Left lung (tissue), 10 donors: ENCODE data around the gene PBX1. TPM values are rescaled to one million over a fixed set of nuclear protein-coding genes. Genes with fewer than 3 reads are reported as not detected.

Experiments used
- ATAC-seq: fragments of 200-7000 bp; cut with Tn5 transposase; one replicate; pipeline ENCODE4 v1.9.1; 2020; ENCODE audit warnings: moderate library complexity
- DNase-seq, 4 donors: peaks; one replicate each; pipeline ENCODE4 v3.0.0-alpha.2; 2013 to 2020
- H3K27ac ChIP-seq, 2 donors: fragments of 200-600 bp; sonication (generic) in 1 of 2; one replicate each; pipeline versions ENCODE4 v1.5.0 to v1.8.0; 2020 to 2021
- H3K27me3 ChIP-seq, 2 donors: fragments of 200-600 bp; sonication (generic) in 1 of 2; one replicate each; pipeline versions ENCODE4 v1.5.0 to v1.8.0; 2020 to 2021
- H3K36me3 ChIP-seq, 2 donors: fragments of 200-600 bp; sonication (generic) in 1 of 2; one replicate each; pipeline versions ENCODE4 v1.5.0 to v1.8.0; 2020 to 2021
- H3K4me1 ChIP-seq, 2 donors: fragments of 200-600 bp; one replicate each; pipeline ENCODE4 v1.8.0; 2021
- H3K4me3 ChIP-seq, 2 donors: fragments of 200-600 bp; sonication (generic) in 1 of 2; one replicate each; pipeline versions ENCODE4 v1.5.0 to v1.8.0; 2020 to 2021; ENCODE audit warnings: mild to moderate bottlenecking in 1 of 2
- H3K9me3 ChIP-seq, 2 donors: fragments of 200-600 bp; sonication (generic) in 1 of 2; one replicate each; pipeline versions ENCODE4 v1.5.0 to v1.8.0; 2020 to 2021
- intact Hi-C, 2 donors: fragments of 100-400 bp; cut with DNase I; formaldehyde crosslinking; loops; one replicate each; pipeline versions ENCODE4 v1.11.2 to v1.14.2; 2022
- polyA plus RNA-seq, 6 donors: library from polyadenylated mRNA; unstranded; fragments of 120-200 nt; gene quantifications; one replicate each; pipeline ENCODE4 v1.2.1, GENCODE V29; 2013; ENCODE audit not compliant: insufficient read length in 6 of 6
- total RNA-seq, 2 donors: library from RNA; stranded (reverse); fragmentation: NEBNext Ultra II Directional; extraction: Animal tissue kit (Norgen Biotek cat#: 25700); gene quantifications; one replicate each; pipeline ENCODE4 v1.2.1, GENCODE V29; 2021
- TF ChIP-seq, protein P1 (sequence below), 2 donors: fragments of 200-600 bp; sonication (generic) in 1 of 2; IDR thresholded peaks; one replicate each; pipeline versions ENCODE4 v1.5.0 to v1.8.0; 2021; ENCODE audit warnings: antibody characterized with exemption in 2 of 2
- donor health status: DM: no; HTN: yes; CAD: no.
- donor health status: DM: no; HTN: no; CAD: no.

PBX1 gene
- total and polyA plus RNA-seq, 8 donors = 44.5 to 133 (median 127) TPM

DNA sequence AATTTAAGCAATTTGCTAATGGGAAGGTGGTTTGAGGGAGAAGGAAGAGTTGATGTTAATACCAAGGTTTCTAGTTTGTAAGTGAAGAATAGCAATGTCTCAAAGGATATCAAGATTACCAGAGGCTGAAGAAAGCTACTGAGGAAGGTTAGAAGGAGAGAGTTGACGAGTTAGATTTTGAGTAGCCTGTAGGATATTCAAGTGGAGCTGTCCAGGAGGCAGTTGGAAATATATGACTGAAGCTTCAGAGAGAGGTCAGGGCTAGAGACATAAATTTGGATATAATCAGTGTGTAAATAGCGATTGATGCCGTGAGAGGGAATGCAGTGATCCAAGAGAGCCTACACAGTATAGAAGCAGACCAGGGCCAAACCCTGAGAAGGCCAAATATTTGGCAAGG is 48.4 kb downstream of the PBX1 start:
- H3K27ac ChIP-seq = no peak overlapping the region
- H3K9me3 ChIP-seq = no peaks in the 10 kb centered on the region
- TF ChIP-seq, protein P1, sequence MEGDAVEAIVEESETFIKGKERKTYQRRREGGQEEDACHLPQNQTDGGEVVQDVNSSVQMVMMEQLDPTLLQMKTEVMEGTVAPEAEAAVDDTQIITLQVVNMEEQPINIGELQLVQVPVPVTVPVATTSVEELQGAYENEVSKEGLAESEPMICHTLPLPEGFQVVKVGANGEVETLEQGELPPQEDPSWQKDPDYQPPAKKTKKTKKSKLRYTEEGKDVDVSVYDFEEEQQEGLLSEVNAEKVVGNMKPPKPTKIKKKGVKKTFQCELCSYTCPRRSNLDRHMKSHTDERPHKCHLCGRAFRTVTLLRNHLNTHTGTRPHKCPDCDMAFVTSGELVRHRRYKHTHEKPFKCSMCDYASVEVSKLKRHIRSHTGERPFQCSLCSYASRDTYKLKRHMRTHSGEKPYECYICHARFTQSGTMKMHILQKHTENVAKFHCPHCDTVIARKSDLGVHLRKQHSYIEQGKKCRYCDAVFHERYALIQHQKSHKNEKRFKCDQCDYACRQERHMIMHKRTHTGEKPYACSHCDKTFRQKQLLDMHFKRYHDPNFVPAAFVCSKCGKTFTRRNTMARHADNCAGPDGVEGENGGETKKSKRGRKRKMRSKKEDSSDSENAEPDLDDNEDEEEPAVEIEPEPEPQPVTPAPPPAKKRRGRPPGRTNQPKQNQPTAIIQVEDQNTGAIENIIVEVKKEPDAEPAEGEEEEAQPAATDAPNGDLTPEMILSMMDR (IDR thresholded peaks at IDR 0.05) = no peak
- ATAC-seq = no peak
- peaks cover 8 to 18% of the 10 kb centered on the region in 2 donors for H3K4me1 ChIP-seq
- no peaks in the 10 kb centered on the region for H3K36me3 ChIP-seq
- intact Hi-C loops = no loop called here
- H3K4me3 ChIP-seq = no peak overlapping the region
- no peaks in the 10 kb centered on the region for H3K27me3 ChIP-seq
- DNase-seq = no peak

DNA sequence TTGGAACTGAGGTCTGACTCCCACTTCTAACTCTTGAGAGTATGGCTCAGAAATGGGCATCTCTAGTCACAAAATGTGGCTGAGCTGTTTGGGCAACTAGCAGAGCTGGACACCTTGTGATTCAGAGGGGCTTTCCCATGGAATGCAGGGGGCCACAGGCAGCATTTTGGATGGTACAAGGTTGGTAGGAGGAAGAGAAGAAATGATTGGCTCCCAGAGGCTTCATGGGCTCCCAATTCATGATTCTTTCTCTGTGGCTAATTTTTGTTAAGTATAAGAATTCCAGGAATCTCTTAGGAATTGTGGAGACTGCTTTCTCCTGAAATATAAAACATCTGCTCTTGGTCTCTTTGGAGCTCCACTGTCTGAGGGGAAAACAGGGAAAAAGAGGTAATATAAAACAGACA is 49.7 kb downstream of the PBX1 start:
- no peak overlapping the region for H3K27ac ChIP-seq
- H3K4me1 ChIP-seq = peaks cover 5 to 9% of the 10 kb centered on the region in 2 donors
- no peaks in the 10 kb centered on the region for H3K9me3 ChIP-seq
- H3K4me3 ChIP-seq = no peak overlapping the region
- no peaks in the 10 kb centered on the region for H3K27me3 ChIP-seq
- H3K36me3 ChIP-seq = no peaks in the 10 kb centered on the region
- DNase-seq = no peak
- no peak for ATAC-seq
- TF ChIP-seq, protein P1 (IDR thresholded peaks at IDR 0.05) = no peak
- intact Hi-C loops = no loop called here

DNA sequence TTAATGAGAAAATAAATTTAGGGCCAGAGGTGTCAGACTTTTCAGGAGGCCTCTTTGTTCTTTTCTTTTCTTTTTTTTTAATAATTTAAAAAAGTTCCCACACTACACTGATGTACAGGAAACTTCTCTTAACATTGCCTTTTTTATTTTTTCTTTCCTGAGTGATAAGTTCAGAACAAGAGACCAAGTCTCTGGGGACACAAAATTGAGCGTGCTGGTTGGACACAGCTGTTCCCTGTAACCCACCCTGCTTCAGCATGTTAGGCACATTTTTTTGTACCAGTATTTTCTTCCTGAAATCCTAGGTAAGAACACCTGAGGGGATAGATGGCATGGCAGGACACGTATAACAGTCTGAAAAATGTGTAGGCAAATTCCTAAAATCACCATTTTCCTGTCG is 50.1 kb downstream of the PBX1 start:
- no peaks in the 10 kb centered on the region for H3K9me3 ChIP-seq
- DNase-seq = no peak
- H3K27me3 ChIP-seq = no peaks in the 10 kb centered on the region
- TF ChIP-seq, protein P1 (IDR thresholded peaks at IDR 0.05) = no peak
- peaks cover 5 to 9% of the 10 kb centered on the region in 2 donors for H3K4me1 ChIP-seq
- no peak overlapping the region for H3K4me3 ChIP-seq
- no peak for ATAC-seq
- no peaks in the 10 kb centered on the region for H3K36me3 ChIP-seq
- intact Hi-C loops = no loop called here
- H3K27ac ChIP-seq = no peak overlapping the region

DNA sequence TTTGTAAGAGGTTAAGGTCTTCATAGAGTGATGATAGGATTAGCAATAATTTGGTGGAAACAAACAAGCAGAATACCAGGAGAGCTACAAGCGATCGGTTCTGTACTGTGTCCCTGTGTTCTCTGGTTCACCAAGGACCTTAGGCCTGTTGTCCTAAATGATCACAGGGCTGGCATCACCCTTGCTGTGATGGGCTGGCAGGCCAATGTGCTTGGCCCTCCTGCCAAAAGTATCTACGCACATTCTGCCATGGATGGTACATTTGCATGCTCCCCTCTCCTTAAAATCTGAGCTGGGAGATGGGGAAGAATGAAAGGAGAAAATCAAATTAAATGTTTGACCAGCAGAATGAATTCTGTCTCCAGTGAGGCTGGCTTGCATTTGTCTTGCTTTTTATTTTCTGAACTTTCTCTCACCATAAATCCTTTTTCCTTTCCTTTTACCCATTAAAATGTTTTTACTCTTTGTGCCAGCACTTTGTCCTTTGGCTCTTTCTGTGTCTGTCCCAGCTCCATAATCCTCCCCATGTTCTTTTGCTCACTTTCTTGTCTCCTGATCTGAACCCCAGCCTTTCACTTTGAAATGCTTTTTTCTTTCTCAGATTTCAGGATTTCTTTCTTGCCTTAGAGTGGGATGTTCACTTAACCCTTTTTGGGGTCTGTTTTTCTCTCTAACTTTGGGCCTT is 51.7 kb downstream of the PBX1 start:
- Histone ChIP-seq H3K4me3 (no peak overlapping the region), H3K27ac (no peak overlapping the region), H3K36me3 (no peaks in the 10 kb centered on the region), H3K4me1 (peaks cover 5 to 6% of the 10 kb centered on the region in 2 donors), H3K9me3 (no peaks in the 10 kb centered on the region), H3K27me3 (no peaks in the 10 kb centered on the region)
- ATAC-seq = no peak
- DNase-seq = no peak
- TF ChIP-seq, protein P1 (IDR thresholded peaks at IDR 0.05) = no peak
- intact Hi-C loops = no loop called here

DNA sequence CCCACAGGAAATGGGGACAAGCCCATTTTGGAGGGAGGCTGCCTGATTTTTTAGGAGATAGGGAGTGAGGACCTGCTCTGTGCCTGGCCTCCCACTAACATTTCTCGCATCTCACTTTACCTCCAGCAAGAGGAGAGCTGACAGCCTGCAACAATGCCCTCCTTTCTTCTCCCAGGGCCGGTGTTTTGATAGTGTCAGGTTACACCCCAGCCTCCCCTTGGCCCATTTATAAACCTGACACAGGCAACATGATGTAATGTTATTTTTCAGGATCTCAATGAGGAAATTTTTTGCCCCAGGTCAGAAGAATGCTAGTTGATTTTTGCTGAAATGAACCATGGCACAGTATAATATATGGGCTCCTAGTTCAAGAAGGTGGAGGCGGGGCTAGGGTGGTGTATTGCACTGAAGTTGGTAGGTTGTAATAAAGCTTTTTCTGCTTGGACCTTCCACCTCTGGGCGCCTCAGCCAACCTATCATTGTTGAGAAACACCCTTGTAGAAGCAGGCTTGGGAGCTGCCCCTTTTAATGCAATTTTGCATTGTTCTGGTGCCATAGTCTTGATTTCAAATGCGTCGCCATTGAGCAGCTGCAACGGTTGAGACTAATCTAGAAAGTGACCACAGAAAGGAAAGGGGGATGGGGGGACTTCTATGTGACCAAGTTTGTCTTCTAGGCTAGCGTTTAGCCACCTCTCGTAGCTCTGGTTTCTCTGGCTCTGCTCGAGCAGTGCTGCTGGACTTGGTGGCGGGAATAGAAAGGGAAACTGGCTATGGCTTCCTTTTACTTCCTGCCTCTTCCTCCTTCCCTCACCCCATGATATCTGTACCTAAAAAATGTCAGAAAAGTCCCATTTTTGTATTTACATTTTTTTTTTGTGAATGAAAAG is 53.0 kb downstream of the PBX1 start:
- no peak overlapping the region for H3K27ac ChIP-seq
- peak; percentile 60 for ATAC-seq
- intact Hi-C loops = no loop called here

More for the DNA sequence above, 53.0 kb downstream of the PBX1 start:
- Histone ChIP-seq H3K4me3 (no peak overlapping the region), H3K27me3 (no peaks in the 10 kb centered on the region), H3K9me3 (no peaks in the 10 kb centered on the region), H3K4me1 (peaks cover 5% of the 10 kb centered on the region in 2 donors), H3K36me3 (no peaks in the 10 kb centered on the region)
- DNase-seq = peak in 1 of 4 donors; percentile 74
- TF ChIP-seq, protein P1 (IDR thresholded peaks at IDR 0.05) = no peak
